GM12801 (cell line): Measurements from ENCODE around the gene FOXP1.

ENCODE experiments used
- TF ChIP-seq, protein P1 (sequence below): IDR thresholded peaks from one replicate; pipeline ENCODE4 v1.5.1; 2011; ENCODE audit warnings: control low read depth; ENCODE audit not compliant: insufficient read length; ENCODE audit errors: extremely low read depth

FOXP1 gene

DNA sequence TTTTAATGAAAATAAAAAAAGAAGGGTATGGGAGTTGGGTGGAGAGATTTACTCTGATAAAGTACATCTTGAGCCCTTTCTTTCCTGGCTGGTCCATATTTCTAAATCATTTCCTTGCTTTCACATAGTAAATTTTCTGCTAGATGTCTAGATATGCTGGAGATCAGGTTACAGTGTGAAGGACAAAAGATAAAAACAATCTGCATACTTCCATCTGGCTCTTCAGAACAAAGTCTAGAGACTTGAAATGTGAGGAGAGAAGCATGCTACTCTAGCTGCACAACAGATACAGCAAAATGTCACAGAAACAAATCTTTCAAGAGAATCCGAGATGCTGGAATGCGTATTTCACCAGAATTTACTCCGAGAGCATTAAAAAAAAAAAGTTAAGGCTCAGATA lies 42.2 kb downstream of the FOXP1 start:
- TF ChIP-seq, protein P1, sequence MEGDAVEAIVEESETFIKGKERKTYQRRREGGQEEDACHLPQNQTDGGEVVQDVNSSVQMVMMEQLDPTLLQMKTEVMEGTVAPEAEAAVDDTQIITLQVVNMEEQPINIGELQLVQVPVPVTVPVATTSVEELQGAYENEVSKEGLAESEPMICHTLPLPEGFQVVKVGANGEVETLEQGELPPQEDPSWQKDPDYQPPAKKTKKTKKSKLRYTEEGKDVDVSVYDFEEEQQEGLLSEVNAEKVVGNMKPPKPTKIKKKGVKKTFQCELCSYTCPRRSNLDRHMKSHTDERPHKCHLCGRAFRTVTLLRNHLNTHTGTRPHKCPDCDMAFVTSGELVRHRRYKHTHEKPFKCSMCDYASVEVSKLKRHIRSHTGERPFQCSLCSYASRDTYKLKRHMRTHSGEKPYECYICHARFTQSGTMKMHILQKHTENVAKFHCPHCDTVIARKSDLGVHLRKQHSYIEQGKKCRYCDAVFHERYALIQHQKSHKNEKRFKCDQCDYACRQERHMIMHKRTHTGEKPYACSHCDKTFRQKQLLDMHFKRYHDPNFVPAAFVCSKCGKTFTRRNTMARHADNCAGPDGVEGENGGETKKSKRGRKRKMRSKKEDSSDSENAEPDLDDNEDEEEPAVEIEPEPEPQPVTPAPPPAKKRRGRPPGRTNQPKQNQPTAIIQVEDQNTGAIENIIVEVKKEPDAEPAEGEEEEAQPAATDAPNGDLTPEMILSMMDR, result no peak

GRCh38 chr3:71537211-71537611 lies 46.3 kb downstream of the FOXP1 start:
- TF ChIP-seq, protein P1, result no peak

DNA sequence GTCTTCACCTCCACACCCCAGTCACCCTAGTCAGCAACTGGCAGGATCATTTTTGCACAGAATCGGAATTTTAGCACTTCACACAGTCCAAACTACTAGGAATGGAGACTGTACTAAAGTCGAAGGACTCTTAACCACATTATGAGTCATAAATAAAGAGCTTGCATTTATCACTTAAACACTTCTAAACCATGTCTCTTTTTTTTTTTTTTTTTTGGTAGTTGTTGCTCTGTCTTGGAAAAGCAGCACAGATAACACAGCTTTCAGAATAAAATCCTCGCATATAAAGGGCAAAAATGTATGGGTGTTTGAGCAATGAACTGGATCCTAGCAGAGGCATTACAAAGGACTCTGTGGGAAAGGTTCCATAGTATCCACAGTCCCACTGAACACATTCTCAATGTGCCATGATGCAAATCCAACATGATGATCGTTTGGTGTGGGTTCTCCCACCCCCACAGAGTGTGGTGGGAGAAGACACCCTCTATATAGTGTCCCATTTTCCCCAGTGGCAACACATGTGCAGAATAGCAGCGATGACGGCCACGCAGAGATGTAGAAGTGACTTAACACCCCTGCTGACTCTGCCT lies 47.1 kb downstream of the FOXP1 start:
- TF ChIP-seq, protein P1, result no peak

GRCh38 chr3:71533588-71533987 lies 49.9 kb downstream of the FOXP1 start:
- TF ChIP-seq, protein P1, result no peak

DNA sequence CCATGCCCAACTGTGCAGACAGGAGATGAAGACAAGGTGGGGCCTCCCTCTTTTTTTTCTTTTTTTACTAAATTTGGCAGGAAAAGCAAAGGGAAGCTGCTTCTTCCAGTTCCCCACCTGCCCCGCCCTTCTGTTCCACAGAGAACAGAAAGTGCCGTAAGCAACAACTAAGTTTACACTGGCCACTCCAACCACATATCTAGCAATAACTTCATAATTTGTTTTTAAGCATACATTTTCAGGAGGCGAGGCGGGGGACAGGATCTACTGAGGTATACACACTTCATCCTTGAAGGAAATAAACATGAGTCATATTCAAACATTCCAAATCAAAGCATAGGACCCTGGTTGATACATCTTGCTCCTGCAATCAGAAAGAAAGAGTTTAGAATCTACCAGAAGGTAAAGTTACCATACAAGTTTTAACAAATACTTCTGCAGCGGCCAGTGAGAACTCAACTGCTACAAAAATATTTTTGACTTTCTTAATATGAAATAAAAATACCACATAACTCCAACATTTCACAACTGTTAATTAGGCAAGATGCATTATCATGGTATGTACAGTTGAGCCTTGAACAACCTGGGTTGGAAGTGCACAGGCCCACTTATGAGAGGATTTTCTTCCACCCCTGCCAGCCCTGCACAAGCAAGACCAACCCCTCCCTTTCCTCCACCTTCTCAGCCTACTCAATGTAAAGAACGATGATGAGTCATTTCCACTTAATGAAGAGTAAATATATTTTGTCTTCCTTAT lies 50.7 kb downstream of the FOXP1 start:
- TF ChIP-seq, protein P1, result no peak

GRCh38 chr3:71530903-71531530 lies 52.5 kb downstream of the FOXP1 start:
- TF ChIP-seq, protein P1, result no peak

GRCh38 chr3:71528816-71529215 lies 54.7 kb downstream of the FOXP1 start:
- TF ChIP-seq, protein P1, result no peak
